Measurements from ENCODE around the gene REL.
"Not testable (repeated sequence)": the region's sequence is repeated elsewhere in the genome, so short reads cannot be mapped to it uniquely, and the experiment has no call there.

REL gene

GRCh38 chr2:60867848-60868247, 13.5 kb upstream of the REL start:
- no peak for DNase-seq (ENCODE audit: low read depth)

- DNase-seq (ENCODE audit: low read depth): no peak
Measured at GRCh38 chr2:60868589-60869273, 12.6 kb upstream of the REL start.

GRCh38 chr2:60872510-60872928, 8.9 kb upstream of the REL start:
- no peak for DNase-seq (ENCODE audit: low read depth)

- DNase-seq (ENCODE audit: low read depth): no peak
Measured at GRCh38 chr2:60873381-60873780, 8.0 kb upstream of the REL start.

GRCh38 chr2:60875520-60875919, 5.9 kb upstream of the REL start:
- no peak for DNase-seq (ENCODE audit: low read depth)

- no peak for DNase-seq (ENCODE audit: low read depth)
Measured at GRCh38 chr2:60880643-60881046, 729 bp upstream of the REL start.

GRCh38 chr2:60882971-60883753, 1.8 kb downstream of the REL start:
- no peak for DNase-seq (ENCODE audit: low read depth)

- no peak for DNase-seq (ENCODE audit: low read depth)
Measured at GRCh38 chr2:60883896-60884295, 2.5 kb downstream of the REL start.

- DNase-seq (ENCODE audit: low read depth): no peak
Measured at GRCh38 chr2:60884800-60885199, 3.4 kb downstream of the REL start.

- DNase-seq (ENCODE audit: low read depth): no peak
Measured at GRCh38 chr2:60885683-60886082, 4.3 kb downstream of the REL start.

GRCh38 chr2:60886991-60887390, 5.6 kb downstream of the REL start:
- no peak for DNase-seq (ENCODE audit: low read depth)

GRCh38 chr2:60888853-60889252, 7.5 kb downstream of the REL start:
- no peak for DNase-seq (ENCODE audit: low read depth)

GRCh38 chr2:60889581-60890392, 8.4 kb downstream of the REL start:
- not testable (repeated sequence) for DNase-seq (ENCODE audit: low read depth)

- DNase-seq (ENCODE audit: low read depth): no peak
Measured at GRCh38 chr2:60890393-60890707, 9.0 kb downstream of the REL start.

- DNase-seq (ENCODE audit: low read depth): no peak
Measured at GRCh38 chr2:60891180-60891579, 9.8 kb downstream of the REL start.

- no peak for DNase-seq (ENCODE audit: low read depth)
Measured at GRCh38 chr2:60898567-60898966, 17.2 kb downstream of the REL start.

GRCh38 chr2:60899230-60899891, 18.0 kb downstream of the REL start:
- no peak for DNase-seq (ENCODE audit: low read depth)

GRCh38 chr2:60899892-60900249, 18.5 kb downstream of the REL start:
- DNase-seq (ENCODE audit: low read depth): no peak

- DNase-seq (ENCODE audit: low read depth): not testable (repeated sequence)
Measured at GRCh38 chr2:60901296-60901695, 19.9 kb downstream of the REL start.

- not testable (repeated sequence) for DNase-seq (ENCODE audit: low read depth)
Measured at GRCh38 chr2:60905867-60906266, 24.5 kb downstream of the REL start.

- no peak for DNase-seq (ENCODE audit: low read depth)
Measured at GRCh38 chr2:60906395-60906794, 25.0 kb downstream of the REL start.

- DNase-seq (ENCODE audit: low read depth): no peak
Measured at GRCh38 chr2:60907329-60907728, 26.0 kb downstream of the REL start.
